HG03039 (cell line): ENCODE results near the gene CT83.

Experiments used
- ATAC-seq: cut with Tn5 transposase; IDR thresholded peaks from one replicate; pipeline ENCODE4 v1.9.1; 2021; ENCODE audit warnings: mild to moderate bottlenecking, moderate library complexity; ENCODE audit not compliant: unreplicated experiment

The CT83 gene

GRCh38 chrX:116462822-116463221, at the start of gene CT83:
TSS of gene CT83 (minus strand) at chrX:116462976. CDS start at chrX:116462856, 120 bp downstream.
- ATAC-seq, result no peak

- ATAC-seq, result no peak
These were observed 37.0 kb upstream of the CT83 start for GRCh38 chrX:116499780-116500179.

- ATAC-seq, result no peak
These were observed 30.5 kb upstream of the CT83 start for GRCh38 chrX:116493271-116493670.

GRCh38 chrX:116490104-116490503, 27.3 kb upstream of the CT83 start:
- no peak for ATAC-seq

- ATAC-seq, result no peak
These were observed 17.3 kb upstream of the CT83 start for GRCh38 chrX:116480059-116480458.

GRCh38 chrX:116449156-116449555, 13.6 kb downstream of the CT83 start:
- no peak for ATAC-seq

GRCh38 chrX:116436358-116436816, 26.4 kb downstream of the CT83 start, which contains the start of gene SLC6A14:
TSS of gene SLC6A14 (plus strand) at chrX:116436606. CDS start at chrX:116436710, 104 bp downstream.
- ATAC-seq, result no peak

- no peak for ATAC-seq
These were observed 27.2 kb downstream of the CT83 start for GRCh38 chrX:116435597-116435996.

GRCh38 chrX:116427978-116428377, 34.8 kb downstream of the CT83 start:
- ATAC-seq, result no peak

GRCh38 chrX:116417968-116418367, 44.8 kb downstream of the CT83 start:
- no peak for ATAC-seq

- no peak for ATAC-seq
These were observed 45.6 kb downstream of the CT83 start for GRCh38 chrX:116417214-116417613.

GRCh38 chrX:116413273-116413672, 49.5 kb downstream of the CT83 start:
- no peak for ATAC-seq
